ENCODE measurements around the gene CNTN2.

CNTN2 gene

DNA sequence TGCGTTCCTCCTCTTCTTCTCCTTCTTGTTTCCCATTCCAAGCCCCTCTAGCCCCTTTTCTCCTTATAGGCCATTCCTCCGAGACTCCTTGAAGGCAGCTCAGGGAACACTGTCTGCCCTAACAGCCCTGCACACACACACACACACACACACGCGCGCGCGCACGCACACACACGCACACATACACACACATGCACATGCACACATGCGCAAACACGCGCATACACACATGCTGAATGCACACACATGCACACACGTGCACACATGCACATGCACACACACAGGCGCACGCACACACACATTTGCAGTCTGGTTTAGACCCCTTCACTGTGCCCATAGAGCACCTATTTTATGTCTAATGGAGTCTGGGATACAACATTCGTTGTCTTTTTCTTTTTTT lies 17.8 kb upstream of the CNTN2 start:
- DNase-seq = no peak

DNA sequence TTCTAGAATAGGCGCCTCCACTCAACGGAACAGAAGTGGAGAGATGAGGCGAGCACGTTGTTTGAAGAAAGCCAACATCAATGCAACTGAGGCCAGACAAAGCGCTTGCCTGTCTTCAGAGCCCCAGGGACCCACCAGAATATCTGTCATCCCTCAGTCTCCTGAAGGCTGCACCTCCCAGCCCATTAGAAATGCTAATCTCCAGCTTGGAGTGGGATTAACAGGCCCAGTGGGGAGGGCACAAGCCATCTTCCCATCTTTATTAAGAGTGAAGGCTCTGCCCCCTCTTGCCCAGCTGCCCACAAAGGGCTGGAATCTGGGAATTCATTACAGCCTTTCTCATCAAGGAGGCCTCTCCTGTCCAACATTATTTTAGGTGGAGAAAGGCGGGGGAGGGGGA lies 16.8 kb upstream of the CNTN2 start:
- no peak for DNase-seq

DNA sequence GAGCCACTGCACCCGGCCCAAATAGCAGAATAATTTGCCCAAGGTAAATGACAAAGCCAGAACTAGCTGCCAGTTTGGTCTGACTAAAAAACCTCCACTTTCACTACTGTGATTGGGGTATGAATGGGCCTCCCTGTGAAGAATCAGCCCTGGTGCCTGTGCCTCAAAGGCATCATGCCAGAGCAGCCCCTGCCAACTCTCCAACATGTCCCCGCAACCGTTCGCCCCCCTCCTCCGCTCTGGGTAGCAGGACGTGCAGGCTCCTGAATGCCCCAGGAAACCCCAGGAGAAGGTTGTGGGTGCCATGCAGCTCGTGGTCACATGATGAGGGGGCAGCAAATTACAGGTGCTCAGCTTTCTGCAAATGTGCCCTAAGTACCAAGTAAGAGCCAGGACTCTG lies 14.6 kb upstream of the CNTN2 start:
- no peak for DNase-seq

DNA sequence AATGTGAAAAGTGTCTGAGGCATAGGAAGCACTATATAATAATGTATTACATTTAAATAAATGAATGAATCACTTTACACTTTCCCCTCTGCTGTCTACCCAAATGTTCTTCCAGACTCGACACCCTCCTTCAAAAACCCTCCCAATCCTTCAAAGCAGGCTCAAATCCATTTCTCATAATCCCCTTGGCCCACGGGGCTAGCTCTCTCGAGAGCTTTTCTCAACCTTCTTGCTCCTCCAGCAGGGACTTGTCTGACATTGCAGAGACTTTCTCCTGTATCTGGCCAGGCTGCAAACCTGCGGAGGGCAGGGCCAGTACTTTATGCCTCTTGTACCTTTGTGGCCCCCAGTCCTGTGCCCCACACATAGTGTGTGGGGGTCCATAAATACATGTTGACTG lies 14.1 kb upstream of the CNTN2 start:
- DNase-seq = no peak

DNA sequence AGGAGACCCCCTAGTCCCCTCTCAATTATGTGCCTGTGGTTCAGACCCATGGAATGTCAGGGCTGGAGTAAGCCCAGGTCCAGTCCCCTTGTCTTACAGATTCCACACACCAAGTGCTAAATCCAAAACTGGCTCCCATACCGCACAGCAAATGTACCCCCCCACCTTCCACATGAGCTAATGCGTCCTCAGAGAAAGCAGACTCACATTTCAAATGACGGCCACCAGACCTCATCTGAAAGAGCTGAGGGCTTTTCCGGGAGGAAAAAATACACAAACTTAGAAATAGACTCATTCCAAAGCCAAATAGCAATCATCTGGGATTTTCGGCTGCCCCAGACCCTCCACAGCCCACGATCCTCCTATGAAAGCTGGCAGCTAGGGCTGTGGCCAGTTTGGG lies 12.8 kb upstream of the CNTN2 start:
- no peak for DNase-seq

- DNase-seq = no peak
These were observed 12.1 kb upstream of the CNTN2 start for GRCh38 chr1:205030896-205031295.

GRCh38 chr1:205032508-205032907 lies 10.5 kb upstream of the CNTN2 start:
- no peak for DNase-seq

- no peak for DNase-seq
These were observed 5.5 kb upstream of the CNTN2 start for GRCh38 chr1:205037539-205037938.

- no peak for DNase-seq
These were observed 4.8 kb upstream of the CNTN2 start for GRCh38 chr1:205038132-205038786.

- no peak for DNase-seq
These were observed 1.9 kb upstream of the CNTN2 start for GRCh38 chr1:205041001-205041715.

- DNase-seq = no peak
These were observed 758 bp upstream of the CNTN2 start for GRCh38 chr1:205041998-205042910.

DNA sequence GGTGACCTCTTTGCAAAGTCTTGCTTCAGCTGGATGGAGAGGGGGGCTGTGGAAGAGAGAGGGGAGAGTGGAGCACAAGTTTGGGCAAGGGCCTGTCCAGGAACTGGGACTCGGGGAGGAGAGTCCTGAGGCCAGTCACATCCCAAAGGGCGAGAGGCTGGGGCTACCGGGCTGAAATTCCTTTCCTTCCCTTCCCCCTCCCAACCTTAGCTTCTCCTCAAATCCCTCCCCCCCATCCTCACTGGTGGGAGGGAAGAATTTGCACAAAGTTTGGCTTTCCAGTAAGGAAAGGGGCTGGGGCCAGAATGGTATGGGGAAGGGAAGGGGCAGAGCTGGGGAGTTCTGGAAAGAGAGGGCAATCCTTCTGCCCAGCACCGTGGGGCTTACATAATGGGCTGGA lies 854 bp downstream of the CNTN2 start:
- DNase-seq = no peak

- DNase-seq = no peak
These were observed 1.7 kb downstream of the CNTN2 start for GRCh38 chr1:205044741-205045140.

GRCh38 chr1:205045146-205045545 lies 2.1 kb downstream of the CNTN2 start:
- DNase-seq = no peak

DNA sequence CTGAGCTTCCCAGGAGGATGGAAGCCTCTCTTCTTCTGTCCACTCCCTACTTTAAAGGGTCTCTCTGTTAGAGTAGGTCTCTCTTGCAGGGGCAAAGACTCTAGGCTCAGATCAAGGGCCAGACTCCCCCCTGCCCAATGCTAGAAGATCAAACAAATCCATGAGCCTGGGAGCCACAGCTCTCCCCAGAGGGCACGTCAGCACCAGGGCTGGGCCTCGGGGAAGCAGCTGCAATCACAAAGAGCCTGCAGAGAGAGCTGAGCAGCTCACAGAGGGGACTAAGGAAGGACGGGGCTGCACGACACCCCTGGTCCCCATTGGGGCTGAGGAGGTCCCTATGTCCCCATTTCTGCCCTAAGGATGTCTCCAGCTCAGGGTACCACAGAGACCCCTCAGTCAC lies 3.9 kb downstream of the CNTN2 start:
- no peak for DNase-seq

- no peak for DNase-seq
These were observed 4.8 kb downstream of the CNTN2 start for GRCh38 chr1:205047764-205048231.

- no peak for DNase-seq
These were observed 5.4 kb downstream of the CNTN2 start for GRCh38 chr1:205048382-205048781.

GRCh38 chr1:205049479-205049878 lies 6.5 kb downstream of the CNTN2 start:
- DNase-seq = no peak

DNA sequence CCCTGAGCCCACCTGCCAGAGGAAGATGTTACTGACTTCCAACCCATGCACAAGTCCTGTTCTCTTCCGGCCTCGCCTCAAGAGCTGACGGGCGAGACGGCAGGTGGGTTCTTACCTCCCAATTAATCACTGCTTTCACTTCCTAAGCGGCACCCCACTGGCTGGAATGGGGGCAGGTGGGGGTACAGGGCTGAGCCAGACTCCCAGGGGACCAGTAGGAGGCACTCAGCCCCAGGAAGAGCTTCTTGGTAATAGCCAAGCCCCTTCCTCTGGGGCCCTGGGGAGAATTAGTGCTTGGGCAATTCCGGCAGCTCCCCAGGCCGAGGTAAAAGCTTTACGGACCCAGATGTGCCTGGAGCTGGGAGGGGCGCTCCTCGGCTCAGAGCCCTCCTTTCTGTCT lies 9.7 kb downstream of the CNTN2 start:
- no peak for DNase-seq

GRCh38 chr1:205053296-205053695 lies 10.3 kb downstream of the CNTN2 start:
- no peak for DNase-seq

GRCh38 chr1:205054013-205054412 lies 11.0 kb downstream of the CNTN2 start:
- no peak for DNase-seq

GRCh38 chr1:205056188-205056611 lies 13.2 kb downstream of the CNTN2 start:
- DNase-seq = no peak

DNA sequence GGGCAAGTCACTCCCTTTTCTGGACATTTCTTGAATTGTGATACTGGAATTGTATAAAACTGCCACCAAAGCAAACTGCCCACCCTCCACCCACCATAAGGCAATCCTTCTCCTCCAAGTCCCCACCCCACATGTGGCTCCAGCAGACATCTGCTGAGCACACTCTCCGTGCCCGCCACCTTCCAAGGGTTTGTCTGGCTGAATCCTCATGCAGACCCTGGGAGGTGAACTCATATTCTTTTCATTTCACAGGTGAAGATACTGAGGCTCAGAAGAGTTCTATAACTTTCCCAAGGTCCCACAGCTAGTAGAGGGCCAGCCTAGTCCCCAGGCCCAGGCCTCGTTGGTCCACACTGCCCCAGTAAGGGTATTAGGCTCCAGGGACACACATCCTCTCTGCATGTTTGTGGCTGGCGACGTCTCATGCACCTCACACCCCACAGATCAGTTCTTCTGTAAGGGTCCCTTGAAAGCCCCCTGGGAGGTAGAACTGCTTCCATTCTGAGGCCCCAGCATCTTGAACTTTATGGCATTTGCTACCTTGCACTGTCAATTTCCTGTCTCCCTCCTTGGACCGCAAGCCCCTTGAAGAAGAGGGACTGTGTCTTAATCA lies 14.1 kb downstream of the CNTN2 start:
- DNase-seq = no peak
